ENCODE measurements around the gene UST.
"Not testable (repeated sequence)": the region's sequence is repeated elsewhere in the genome, so short reads cannot be mapped to it uniquely, and the experiment has no call there.

Gene UST

DNA sequence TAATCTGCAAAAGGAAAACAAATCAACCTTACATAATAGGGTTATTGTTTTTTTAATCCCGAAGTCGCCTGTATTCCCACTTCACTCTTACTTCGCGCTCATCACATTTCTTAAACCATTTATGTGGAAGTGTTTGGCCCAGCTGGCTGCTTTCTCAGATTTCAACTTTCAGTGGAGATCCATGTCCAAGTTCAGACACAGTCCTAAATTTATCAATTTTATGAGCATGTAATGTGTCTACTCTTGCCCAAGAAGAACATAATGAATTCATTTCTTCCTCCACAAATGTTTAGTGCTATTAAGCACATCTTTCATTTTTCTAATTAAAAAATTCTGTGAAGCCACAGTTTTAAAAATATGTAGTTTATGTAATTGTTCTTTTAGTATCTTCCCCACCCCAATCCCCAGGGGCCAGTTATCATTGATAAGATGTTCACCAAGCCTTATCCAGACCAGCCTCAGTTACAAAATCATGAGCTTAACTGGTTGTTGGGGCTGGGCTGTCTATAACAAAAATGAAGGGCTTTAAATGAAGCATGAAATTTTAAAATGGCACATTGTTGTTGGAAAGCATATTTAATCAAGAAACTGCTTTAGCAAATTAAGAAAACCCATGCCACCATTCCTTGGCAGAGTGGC is 151.7 kb downstream of the UST start:
- no peak for DNase-seq (ENCODE audit: low spot score)

GRCh38 chr6:148904896-148905870 is 158.4 kb downstream of the UST start:
- no peak for DNase-seq (ENCODE audit: low spot score)

DNA sequence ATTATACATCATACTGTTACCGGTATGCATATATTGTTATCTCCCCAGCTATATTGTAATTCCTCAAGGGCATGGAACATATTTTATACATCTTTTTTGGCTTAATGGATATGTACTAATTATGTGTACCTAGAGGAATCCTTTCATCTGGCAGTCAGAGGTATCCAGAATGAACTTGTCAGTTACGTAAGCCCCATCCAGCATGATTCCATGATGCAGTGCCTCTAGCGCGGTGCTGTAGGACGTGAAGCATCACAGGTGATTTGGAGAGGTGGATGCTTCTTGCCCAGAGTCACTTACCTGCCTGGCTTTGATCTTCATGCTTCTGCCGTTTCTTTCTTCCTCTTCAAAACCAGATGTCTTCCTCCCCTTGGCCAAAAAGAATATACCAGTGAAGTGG is 159.1 kb downstream of the UST start:
- no peak for DNase-seq (ENCODE audit: low spot score)

- no peak for DNase-seq (ENCODE audit: low spot score)
Measured at GRCh38 chr6:148906386-148906785, 159.6 kb downstream of the UST start.

- DNase-seq (ENCODE audit: low spot score) = no peak
Measured at GRCh38 chr6:148907573-148907972, 160.7 kb downstream of the UST start.

DNA sequence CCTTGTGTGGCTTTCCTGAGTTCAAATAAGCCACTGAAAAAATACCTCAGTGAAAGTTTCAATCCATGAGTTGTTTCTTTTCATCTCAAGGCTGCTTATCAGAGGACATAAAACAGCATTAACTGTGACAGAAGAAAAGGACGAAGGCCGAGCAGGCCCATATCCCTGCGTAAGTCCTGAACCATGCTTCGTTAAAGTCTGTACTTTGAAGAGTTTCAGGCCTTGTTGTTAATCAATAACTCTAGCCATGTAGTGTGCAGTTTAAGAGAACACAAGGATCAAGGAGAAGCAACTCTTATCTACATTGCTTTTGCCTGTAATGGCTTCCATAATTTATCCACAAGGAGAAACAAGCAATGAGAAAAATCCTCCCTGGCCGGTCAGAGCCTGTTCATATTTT is 165.4 kb downstream of the UST start:
- DNase-seq (ENCODE audit: low spot score) = no peak

DNA sequence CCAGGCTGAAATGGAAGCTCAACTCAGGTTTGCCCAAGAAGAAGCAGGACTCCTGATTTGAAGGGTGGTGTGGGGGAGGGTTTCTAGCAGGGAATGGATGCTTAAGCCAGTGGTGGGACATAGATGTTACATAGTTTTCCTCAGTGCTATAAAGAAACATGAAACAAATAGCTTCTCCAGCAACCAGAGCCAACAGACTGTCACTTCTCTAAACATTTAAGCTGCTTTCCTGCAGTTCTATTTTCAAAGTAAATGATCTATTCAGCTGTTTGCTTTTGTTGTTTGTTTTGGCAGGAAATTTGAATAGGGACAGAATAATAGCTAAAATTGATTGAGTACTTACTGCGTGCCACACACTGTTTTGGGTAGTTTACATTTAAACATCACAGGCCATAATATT is 169.0 kb downstream of the UST start:
- no peak for DNase-seq (ENCODE audit: low spot score)

DNA sequence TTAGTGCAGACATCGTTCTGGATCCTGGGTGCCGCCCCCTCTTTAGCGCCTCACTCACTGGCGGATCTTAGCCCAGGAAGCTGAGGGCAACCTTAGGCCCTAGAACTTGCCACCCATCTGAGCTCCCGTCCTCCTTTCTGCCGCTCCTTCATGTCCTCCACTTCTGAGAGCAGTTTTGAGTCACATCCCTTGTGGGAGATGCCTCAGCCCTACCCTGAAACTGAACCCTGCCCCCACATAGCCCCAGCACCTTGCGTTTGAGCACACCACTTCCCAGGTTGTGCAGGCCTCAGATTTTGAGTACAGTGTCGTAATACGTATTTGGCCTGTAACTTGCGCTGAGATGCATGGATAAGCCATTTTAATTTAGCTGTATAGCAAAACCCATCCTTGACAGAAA is 169.7 kb downstream of the UST start:
- not testable (repeated sequence) for DNase-seq (ENCODE audit: low spot score)

DNA sequence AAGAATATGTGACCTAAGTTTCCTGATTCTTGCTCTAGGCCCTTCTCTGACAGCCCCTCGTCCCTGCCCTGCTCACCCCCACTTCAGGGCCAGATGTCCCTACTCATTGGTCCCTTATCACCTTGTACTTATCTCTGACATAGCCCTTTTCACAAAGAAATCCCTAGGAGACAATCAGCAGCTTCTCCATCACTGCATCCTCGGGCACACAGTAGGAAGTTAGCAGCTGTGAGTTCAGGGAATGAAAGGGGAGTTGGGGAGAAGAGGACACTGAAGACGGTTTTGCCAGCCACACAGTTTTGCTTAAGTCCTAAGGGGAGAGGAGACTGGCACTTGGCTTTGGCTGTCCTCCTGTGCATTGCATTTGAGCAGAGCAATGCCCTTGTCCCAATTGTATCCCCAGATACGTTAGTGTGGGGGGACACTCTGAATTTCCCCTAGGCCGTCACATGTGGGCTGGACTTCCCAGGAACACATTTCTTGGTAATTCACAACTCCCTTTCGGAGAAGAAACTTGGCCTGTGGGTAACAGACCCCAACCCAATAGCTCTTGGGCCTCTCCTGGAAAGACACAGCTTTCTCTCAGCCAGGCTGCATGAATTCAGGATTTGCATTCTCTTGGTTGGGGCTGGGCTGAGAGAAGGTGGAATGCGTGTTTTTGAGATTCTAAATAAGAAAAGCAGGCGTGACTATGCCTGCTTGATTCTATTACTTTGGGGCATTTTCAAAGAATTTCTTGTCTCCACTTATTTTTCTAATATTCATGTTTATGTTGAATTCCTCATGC is 177.6 kb downstream of the UST start:
- DNase-seq (ENCODE audit: low spot score) = no peak

DNA sequence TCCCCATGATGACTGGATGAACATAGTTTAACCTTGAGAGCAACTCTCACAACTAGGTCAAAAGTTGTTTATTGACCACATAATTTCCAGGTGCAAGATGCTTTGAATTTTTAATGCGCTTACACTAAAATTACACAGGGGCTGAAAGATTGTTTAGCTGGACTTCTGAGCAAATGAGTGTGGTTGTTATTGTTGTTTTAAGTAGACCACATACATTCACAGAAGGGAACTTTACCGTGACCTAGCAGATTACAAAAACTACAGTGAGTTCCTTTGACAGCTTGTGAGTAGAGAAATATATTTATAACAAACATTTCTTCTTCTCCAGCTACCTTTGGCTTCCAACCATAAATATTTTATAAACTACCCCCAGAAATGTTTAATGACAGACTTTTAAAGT is 178.9 kb downstream of the UST start:
- DNase-seq (ENCODE audit: low spot score) = no peak

GRCh38 chr6:148926478-148926877 is 179.6 kb downstream of the UST start:
- no peak for DNase-seq (ENCODE audit: low spot score)

GRCh38 chr6:148927586-148927985 is 180.8 kb downstream of the UST start:
- no peak for DNase-seq (ENCODE audit: low spot score)

- DNase-seq (ENCODE audit: low spot score) = no peak
Measured at GRCh38 chr6:148928811-148929210, 182.0 kb downstream of the UST start.

GRCh38 chr6:148932208-148932607 is 185.4 kb downstream of the UST start:
- no peak for DNase-seq (ENCODE audit: low spot score)

GRCh38 chr6:148932731-148933130 is 185.9 kb downstream of the UST start:
- DNase-seq (ENCODE audit: low spot score) = no peak

DNA sequence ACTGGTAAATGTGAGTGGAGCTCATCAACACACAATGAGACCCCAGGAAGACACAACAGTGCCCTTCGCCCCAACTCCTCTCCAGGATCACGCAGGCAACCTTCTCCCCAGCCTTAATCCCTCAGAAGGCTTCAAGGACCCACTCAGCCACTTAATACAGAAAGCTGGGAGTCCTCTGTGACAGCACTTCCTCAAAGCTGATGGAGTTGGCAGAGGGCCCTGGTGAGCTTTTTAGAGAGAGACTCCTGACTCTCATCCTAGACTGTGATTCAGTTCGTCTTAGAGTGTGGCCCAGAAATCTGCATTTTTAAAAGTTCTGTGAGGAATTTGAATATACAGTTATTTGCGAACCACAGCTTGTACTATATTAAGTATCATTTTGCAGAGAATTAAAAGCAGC is 187.7 kb downstream of the UST start:
- DNase-seq (ENCODE audit: low spot score) = no peak

DNA sequence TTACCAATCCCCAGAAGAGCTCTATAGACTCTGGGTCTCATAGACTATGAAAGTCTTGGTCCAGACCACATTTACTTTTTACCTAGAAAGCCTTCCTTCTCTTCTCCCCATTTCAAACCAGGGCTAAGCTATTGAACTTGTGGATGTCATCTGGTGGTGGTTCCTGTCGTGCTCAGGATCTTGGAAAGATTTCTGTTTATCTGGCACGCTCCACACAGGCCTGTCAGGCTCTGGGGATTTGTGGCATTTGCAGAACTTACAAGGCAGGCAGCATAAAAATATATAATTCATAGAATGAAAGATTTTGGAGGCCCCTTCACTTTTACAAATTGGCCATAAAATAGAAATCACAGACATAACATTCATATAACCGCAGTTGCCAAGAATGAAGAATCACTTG is 188.1 kb downstream of the UST start:
- DNase-seq (ENCODE audit: low spot score) = no peak

GRCh38 chr6:148935705-148936435 is 189.0 kb downstream of the UST start:
- no peak for DNase-seq (ENCODE audit: low spot score)

- DNase-seq (ENCODE audit: low spot score) = peak; percentile 13
Measured at GRCh38 chr6:148943451-148943850, 196.6 kb downstream of the UST start.

DNA sequence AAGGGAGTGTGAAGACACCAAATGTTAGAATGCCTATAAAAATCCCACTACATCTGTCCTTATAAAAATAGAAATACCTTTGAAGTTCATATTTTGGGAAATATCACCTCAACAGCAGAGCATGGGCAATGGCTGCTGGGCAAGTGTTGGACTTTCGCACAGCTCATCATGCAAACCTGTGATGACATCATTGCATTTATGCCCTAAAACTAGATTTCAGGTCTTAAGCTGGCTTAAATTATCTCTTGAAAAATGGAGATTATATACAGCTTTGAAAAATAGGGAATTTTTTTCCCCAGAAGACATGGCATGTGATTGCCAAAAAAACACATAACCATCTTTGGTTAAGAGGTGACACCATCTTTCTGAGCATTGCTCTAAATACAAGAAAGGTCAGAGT is 197.8 kb downstream of the UST start:
- no peak for DNase-seq (ENCODE audit: low spot score)

- DNase-seq (ENCODE audit: low spot score) = no peak
Measured at GRCh38 chr6:148945301-148946021, 198.6 kb downstream of the UST start.

Measured in COLO829 (cell line).